AG04449 (cell line): ENCODE results near the gene RABEP1.

Experiments used
- CTCF ChIA-PET: fragments of 350-600 bp; formaldehyde crosslinking; extraction: SDS; loops from one replicate; lab custom pipeline; 2021; ENCODE audit warnings: antibody characterized with exemption; lab: Yijun Ruan, JAX
- POLR2A ChIA-PET: fragments of 400-600, 350-600 bp; formaldehyde crosslinking; extraction: SDS; loops from one replicate; lab custom pipeline; 2020; ENCODE audit warnings: antibody characterized with exemption, inconsistent platforms; lab: Yijun Ruan, JAX
- DNase-seq: peaks from one replicate; pipeline ENCODE4 v3.0.0-alpha.2; 2010; ENCODE audit warnings: low read depth, low spot score
- H3K4me3 ChIP-seq: 2 replicates; pipeline ENCODE4 v1.5.1; 2011; ENCODE audit warnings: low read depth, mild to moderate bottlenecking, control low read depth, low read length
- CTCF ChIP-seq: IDR thresholded peaks from one replicate; pipeline ENCODE4 v1.5.1; 2011; ENCODE audit warnings: mild to moderate bottlenecking, moderate library complexity, low read length, control low read depth, inconsistent platforms; ENCODE audit not compliant: insufficient read depth; ENCODE audit errors: missing control alignments

The RABEP1 gene

DNA sequence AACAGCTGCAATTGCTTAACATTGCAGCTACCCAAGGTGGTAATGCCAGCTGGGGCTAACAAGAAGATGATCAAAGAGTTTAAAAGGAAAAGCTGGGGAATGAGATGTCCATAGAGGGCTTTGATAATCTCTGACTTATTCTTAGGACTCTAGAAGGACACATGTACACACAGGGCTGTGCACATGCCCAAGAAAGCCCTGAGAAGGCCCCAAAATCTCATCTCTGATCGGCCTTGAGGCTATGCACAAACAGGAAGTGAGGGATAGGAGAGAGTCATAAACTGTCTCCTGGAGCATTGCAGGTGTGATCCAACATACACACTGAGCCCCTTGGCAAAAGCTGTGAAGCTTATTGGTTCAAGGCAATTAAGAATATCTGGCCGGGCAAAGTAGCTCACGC lies 17.2 kb upstream of the RABEP1 start:
- no peak overlapping the region for H3K4me3 ChIP-seq
- ChIA-PET CTCF (interaction anchor here (2.1 to 2.6 kb wide), 2 partner anchors 16 to 174 kb away, joined by 4 to 9 read pairs; partner anchors contain the start of gene C1QBP), POLR2A (no interaction called here)
- DNase-seq: no peak
- TF ChIP-seq CTCF: no peak

DNA sequence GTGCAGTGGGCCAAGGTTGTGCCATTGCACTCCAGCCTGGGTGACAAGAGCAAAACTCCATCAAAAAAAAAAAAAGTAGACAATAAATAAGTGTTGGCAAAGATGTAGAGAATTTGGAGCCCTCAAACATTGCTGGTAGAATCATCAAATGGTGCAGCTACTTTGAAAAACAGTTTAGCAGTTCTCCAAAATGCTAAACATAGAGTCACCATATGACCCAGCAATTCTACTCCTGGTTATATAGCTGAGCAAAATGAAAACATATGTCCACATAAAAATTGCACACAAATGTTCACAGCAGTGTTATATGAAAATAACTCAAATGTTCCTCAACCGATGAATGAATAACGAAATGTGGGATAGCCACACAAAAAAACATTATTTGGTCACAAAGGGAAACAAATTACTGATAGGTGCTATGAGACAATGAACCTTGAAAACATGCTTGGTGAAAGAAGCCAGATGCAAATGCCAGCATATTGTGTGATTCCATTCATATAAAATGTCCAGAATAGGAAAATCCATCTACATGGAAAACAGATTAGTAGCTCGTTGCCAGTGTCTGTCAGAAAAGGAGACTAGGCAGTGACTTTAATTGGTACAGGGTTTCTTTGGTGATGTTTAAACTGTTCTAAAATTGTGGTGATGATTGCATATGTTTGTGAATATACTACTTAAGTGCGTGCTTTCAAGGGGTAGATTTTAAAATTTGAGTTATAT lies 12.7 kb upstream of the RABEP1 start:
- DNase-seq: no peak
- H3K4me3 ChIP-seq: no peak overlapping the region
- ChIA-PET POLR2A (no interaction called here), CTCF (interaction anchor here (1.0 to 1.5 kb wide), 3 partner anchors 15 to 32 kb away, joined by 3 to 4 read pairs (median 3); no protein-coding TSS in a partner anchor)
- TF ChIP-seq CTCF: no peak

DNA sequence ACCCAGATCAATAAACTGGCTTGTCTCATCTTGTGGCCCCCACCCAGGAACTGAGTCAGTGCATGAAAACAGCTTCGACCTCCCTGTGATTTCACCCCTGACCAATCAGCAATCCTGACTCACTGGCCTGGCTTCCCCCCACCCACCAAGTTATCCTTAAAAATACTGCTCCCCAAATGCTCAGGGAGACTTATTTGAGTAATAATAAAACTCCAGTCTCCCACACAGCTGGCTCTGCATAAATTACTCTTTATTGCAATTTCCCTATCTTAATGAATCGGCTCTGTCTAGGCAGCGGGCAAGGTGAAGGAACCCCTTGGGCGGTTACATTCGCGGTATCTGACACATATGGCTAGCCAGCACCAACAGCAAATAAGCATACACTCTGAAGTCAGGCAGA lies 9.8 kb upstream of the RABEP1 start:
- CTCF ChIA-PET: interaction anchor here (1.4 to 1.5 kb wide), 2 partner anchors 22 to 167 kb away, joined by 3 to 4 read pairs; partner anchors contain the start of gene C1QBP
- POLR2A ChIA-PET: no interaction called here
- H3K4me3 ChIP-seq: no peak overlapping the region
- DNase-seq: no peak
- TF ChIP-seq CTCF: no peak

DNA sequence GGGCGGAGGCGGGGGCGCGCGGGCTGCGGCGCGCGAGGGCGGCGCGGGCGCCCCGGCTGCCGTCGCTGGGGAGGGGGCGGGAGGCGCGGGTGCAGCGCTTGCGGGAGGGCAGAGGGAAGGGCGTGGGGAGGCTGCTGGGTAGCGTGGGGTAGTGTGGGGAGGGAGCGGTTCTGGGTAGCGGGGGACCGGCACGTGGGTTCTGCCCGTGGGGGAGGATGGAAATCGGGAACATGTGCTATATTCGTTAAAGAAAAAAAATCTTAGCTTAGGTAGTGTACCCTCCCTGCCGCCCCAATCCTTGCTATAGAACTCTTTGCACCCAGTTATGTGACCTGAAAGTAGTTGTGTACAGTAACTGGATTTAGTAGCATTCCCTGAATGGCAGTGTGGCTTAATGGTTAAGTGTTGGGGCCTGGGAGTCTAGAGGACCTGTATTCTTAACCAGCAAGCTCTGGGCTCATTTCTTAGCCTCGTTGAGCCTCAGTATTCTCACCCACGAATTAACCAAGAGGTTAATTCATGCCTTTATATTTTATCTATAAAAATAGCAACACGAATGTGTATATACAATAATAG lies 646 bp downstream of the RABEP1 start:
- TF ChIP-seq CTCF: no peak
- DNase-seq: no peak
- CTCF ChIA-PET: no interaction called here
- H3K4me3 ChIP-seq: peak overlapping the region; percentile 71
- POLR2A ChIA-PET: interaction anchor here (0.5 to 0.7 kb wide), 2 partner anchors 48 to 226 kb away, joined by 3 read pairs; no protein-coding TSS in a partner anchor

DNA sequence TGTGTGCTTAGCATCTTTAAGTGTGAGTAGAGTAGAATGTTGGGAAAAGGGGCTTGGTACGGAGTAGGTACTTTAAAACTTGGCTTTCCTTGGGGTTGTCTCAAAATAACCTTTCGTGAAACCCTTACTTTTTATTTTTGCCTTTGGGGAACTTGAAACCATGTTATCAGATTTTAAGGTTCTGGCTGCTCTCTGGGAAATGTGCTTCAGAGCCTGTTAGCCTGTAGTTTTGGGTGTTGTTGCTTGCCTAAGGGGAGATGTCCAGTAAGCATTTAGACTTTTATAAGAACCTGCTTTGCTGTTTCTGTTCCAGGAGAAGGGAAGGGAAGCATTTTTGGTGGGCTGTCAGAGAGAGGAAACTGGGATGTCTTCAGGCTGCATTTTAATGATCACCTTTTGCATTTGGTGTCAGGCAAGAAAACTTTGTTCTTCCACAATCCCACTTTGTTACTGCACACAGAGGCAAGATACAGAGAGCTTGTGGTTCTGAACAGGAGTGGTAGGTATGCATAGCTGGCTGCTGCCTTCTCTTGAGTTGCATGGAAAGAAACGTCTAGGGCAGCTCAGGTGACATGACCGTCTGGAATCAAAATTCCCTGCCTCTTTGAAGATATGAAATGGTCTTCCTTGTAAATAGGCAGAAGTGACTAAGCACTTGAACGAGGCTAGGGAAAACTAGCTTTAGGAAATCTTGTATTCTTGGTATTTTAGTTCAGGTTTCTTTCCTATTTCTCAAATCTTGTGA lies 1.7 kb downstream of the RABEP1 start:
- H3K4me3 ChIP-seq: peak overlapping the region; percentile 71
- no peak for DNase-seq
- CTCF ChIA-PET: interaction anchor here (1.1 kb wide), 1 partner anchor 14 kb away, joined by 3 read pairs; no protein-coding TSS in a partner anchor
- POLR2A ChIA-PET: no interaction called here
- no peak for TF ChIP-seq CTCF
